ENCODE measurements around the gene RUNX2.

DNA sequence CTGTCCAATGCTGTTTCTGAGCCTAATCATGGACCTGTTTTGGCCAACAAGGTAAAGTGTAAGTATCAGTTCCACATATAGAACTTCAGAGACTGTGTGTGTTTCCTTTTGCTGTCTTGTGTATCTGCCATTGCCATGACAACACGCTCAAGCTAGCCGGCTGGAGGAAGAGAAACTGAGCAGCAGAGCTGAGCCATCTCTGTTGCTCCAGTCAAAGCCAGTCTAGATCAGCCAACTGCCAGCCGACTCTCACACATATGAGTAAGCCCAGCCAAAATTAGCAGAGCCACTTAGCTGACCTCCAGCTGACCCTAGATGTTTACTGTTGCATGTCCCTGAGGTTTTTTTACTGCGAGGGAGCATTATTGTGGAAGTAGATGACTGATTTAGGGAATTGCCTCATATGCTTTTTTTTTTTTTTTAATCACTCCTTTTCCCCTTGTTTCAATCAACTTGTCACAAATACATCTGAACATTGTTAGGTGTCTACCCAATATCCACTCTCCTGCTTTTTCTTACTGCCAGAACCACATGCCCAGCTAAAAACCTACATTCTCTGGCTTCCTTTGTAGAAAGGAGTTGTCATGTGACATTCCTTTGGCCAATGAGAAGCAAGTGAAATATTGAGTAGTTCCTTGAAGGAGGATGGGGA lies 353.9 kb downstream of the RUNX2 start:
- TF ChIP-seq POLR2A (IDR thresholded peaks at IDR 0.05; ENCODE audit: low read depth, low read length) (no peak), TAF1 (IDR thresholded peaks at IDR 0.05; ENCODE audit: borderline replicate concordance, low read depth, low read length) (no peak), POLR2AphosphoS5 (IDR thresholded peaks at IDR 0.05; ENCODE audit: low read depth, low read length) (peak; percentile 46; the same call in 1 of the 2 replicates)
